IMR-90 (cell line): ENCODE results near the gene ARL13A. TPM values are rescaled to one million over a fixed set of nuclear protein-coding genes. Genes with fewer than 3 reads are reported as not detected.

Experiments used
- ATAC-seq: fragments of 200-7000 bp; cut with Tn5 transposase; 2 replicates; pipeline ENCODE4 v1.9.1; 2020; ENCODE audit warnings: low read depth, mild to moderate bottlenecking, moderate library complexity
- BruUV-seq: library from RNA; stranded (reverse); fragments of 400-500 nt; replicated peaks from 2 replicates; lab custom pipeline; 2021; lab: Mats Ljungman, UMichigan
- CTCF ChIA-PET: fragments of 300-600 bp; formaldehyde crosslinking; extraction: SDS; loops from one replicate; lab custom pipeline; 2021; ENCODE audit warnings: antibody characterized with exemption; lab: Yijun Ruan, JAX
- POLR2A ChIA-PET: fragments of 300-600 bp; sonication (Branson Sonifier 250); formaldehyde crosslinking; loops from one replicate; lab custom pipeline; 2022; ENCODE audit warnings: antibody characterized with exemption; ENCODE audit not compliant: unreplicated experiment; lab: Charles Lee
- DNase-seq: peaks from one replicate; pipeline ENCODE4 v3.0.0; 2013
- H2AFZ ChIP-seq: replicated peaks from 2 replicates; pipeline ENCODE3; 2013; ENCODE audit warnings: low read length, mild to moderate bottlenecking; ENCODE audit not compliant: poor library complexity
- H2AK5ac ChIP-seq: 2 replicates; pipeline ENCODE4 v1.6.1; 2013; ENCODE audit warnings: low read depth, low read length, inconsistent platforms
- H2AK9ac ChIP-seq: replicated peaks from 2 replicates; pipeline ENCODE3; 2013; ENCODE audit warnings: mild to moderate bottlenecking, low read depth, low read length, moderate library complexity; ENCODE audit not compliant: poor library complexity
- H2BK120ac ChIP-seq: 2 replicates; pipeline ENCODE4 v1.6.1; 2013; ENCODE audit warnings: low read depth, low read length, inconsistent platforms
- H2BK15ac ChIP-seq: 3 replicates; pipeline ENCODE4 v1.6.1; 2013; ENCODE audit warnings: low read depth, low read length, inconsistent platforms
- H2BK20ac ChIP-seq: 2 replicates; pipeline ENCODE4 v1.6.1; 2013; ENCODE audit warnings: low read depth, mild to moderate bottlenecking, inconsistent platforms, low read length, moderate library complexity
- H2BK5ac ChIP-seq: 2 replicates; pipeline ENCODE4 v1.6.1; 2013; ENCODE audit warnings: mild to moderate bottlenecking, low read depth, low read length, inconsistent platforms; ENCODE audit not compliant: poor library complexity, severe bottlenecking
- H3K14ac ChIP-seq: replicated peaks from 2 replicates; pipeline ENCODE4 v1.6.1; 2013; ENCODE audit warnings: low read depth, low read length, inconsistent platforms
- H3K18ac ChIP-seq: 2 replicates; pipeline ENCODE4 v1.6.1; 2013; ENCODE audit warnings: low read depth, low read length, control low read depth
- H3K23ac ChIP-seq: 2 replicates; pipeline ENCODE4 v1.6.1; 2013; ENCODE audit warnings: low read depth, low read length, inconsistent platforms
- H3K27ac ChIP-seq: 2 replicates; pipeline ENCODE4 v1.5.1; 2013; ENCODE audit warnings: mild to moderate bottlenecking, control low read depth, low read length; ENCODE audit not compliant: insufficient read depth
- H3K27me3 ChIP-seq: 2 replicates; pipeline ENCODE4 v1.6.1; 2013; ENCODE audit warnings: low read length; ENCODE audit not compliant: control insufficient read depth, insufficient read depth
- H3K36me3 ChIP-seq: 2 replicates; pipeline ENCODE4 v1.6.1; 2013; ENCODE audit warnings: low read length, mixed read lengths; ENCODE audit not compliant: control insufficient read depth, insufficient read depth
- H3K4ac ChIP-seq: 2 replicates; pipeline ENCODE4 v1.6.1; 2013; ENCODE audit warnings: low read depth, low read length, inconsistent platforms
- H3K4me1 ChIP-seq: 2 replicates; pipeline ENCODE4 v1.6.1; 2013; ENCODE audit warnings: low read length, mixed read lengths; ENCODE audit not compliant: control insufficient read depth, insufficient read depth
- H3K4me2 ChIP-seq: 2 replicates; pipeline ENCODE4 v1.6.1; 2013; ENCODE audit warnings: low read depth, mild to moderate bottlenecking, control low read depth, low read length, moderate library complexity
- H3K4me3 ChIP-seq: 2 replicates; pipeline ENCODE4 v1.5.1; 2013; ENCODE audit warnings: low read depth, mild to moderate bottlenecking, control low read depth, low read length, moderate library complexity; ENCODE audit not compliant: insufficient read depth
- H3K56ac ChIP-seq: 2 replicates; pipeline ENCODE4 v1.6.1; 2013; ENCODE audit warnings: low read length, inconsistent platforms; ENCODE audit not compliant: insufficient read depth; ENCODE audit errors: extremely low read depth
- H3K79me1 ChIP-seq, 2 experiments: 2 replicates each; pipeline ENCODE4 v1.6.1; 2013; ENCODE audit warnings: low read length in 2 of 2, inconsistent platforms in 1 of 2, low read depth in 1 of 2
- H3K9ac ChIP-seq: 2 replicates; pipeline ENCODE4 v1.6.1; 2013; ENCODE audit warnings: low read depth, low read length, control low read depth
- H3K9me1 ChIP-seq: 2 replicates; pipeline ENCODE4 v1.6.1; 2013; ENCODE audit warnings: low read length, inconsistent platforms; ENCODE audit not compliant: insufficient read depth
- H3K9me3 ChIP-seq: 2 replicates; pipeline ENCODE4 v1.6.1; 2013; ENCODE audit warnings: low read length; ENCODE audit not compliant: control insufficient read depth, insufficient read depth
- H4K20me1 ChIP-seq: 2 replicates; pipeline ENCODE4 v1.6.1; 2013; ENCODE audit warnings: low read length, inconsistent platforms; ENCODE audit not compliant: insufficient read depth
- H4K5ac ChIP-seq: 2 replicates; pipeline ENCODE4 v1.6.1; 2013; ENCODE audit warnings: mild to moderate bottlenecking, low read depth, low read length, control low read depth
- H4K8ac ChIP-seq, 2 experiments: 2 replicates each; pipeline ENCODE4 v1.6.1; 2013; ENCODE audit warnings: low read depth in 2 of 2, low read length in 2 of 2, control low read depth in 1 of 2, inconsistent platforms in 1 of 2
- H4K91ac ChIP-seq: 2 replicates; pipeline ENCODE4 v1.6.1; 2013; ENCODE audit warnings: low read depth, low read length, inconsistent platforms; ENCODE audit not compliant: insufficient read depth
- CTCF ChIP-seq: conservative IDR thresholded peaks from 2 replicates; pipeline ENCODE4 v1.5.1; 2012; ENCODE audit warnings: mild to moderate bottlenecking, low read depth, low read length, improper control_type of control experiment
- dilution Hi-C: fragments of 300-500 bp; cut with HindIII; formaldehyde crosslinking; loops from one replicate; pipeline ENCODE4 v1.14.3; 2018; ENCODE audit warnings: low sequenced_read_pairs; ENCODE audit not compliant: unreplicated experiment
- in situ Hi-C: fragments of 300-500 bp; cut with MboI; formaldehyde crosslinking; loops from 3 replicates; pipeline ENCODE4 v1.14.3; 2019; ENCODE audit warnings: low sequenced_read_pairs, inconsistent platforms, mixed read lengths
- intact Hi-C: fragments of 100-400 bp; cut with micrococcal nuclease; formaldehyde crosslinking; loops from 2 replicates; pipeline ENCODE4 v1.10.0; 2022
- polyA plus RNA-seq, 3 experiments: library from polyadenylated mRNA; depleted of rRNA; stranded (reverse); fragments of >200 nt; gene quantifications; 2 replicates each; pipeline ENCODE4 v1.2.3, GENCODE V29; 2012; ENCODE audit warnings: low replicate concordance in 1 of 3
- total RNA-seq: library from RNA; depleted of rRNA; stranded (reverse); fragments of >200 nt; gene quantifications from 2 replicates; pipeline ENCODE4 v1.2.3, GENCODE V29; 2012

ARL13A gene
- total and polyA plus RNA-seq, 2 of the 4 experiments (the other 2 are of a cell fraction) = not detected

- no peak overlapping the region for H4K91ac ChIP-seq
- ATAC-seq (no peak), DNase-seq (peak; percentile 1)
- no peaks in the 10 kb centered on the region for H3K27me3 ChIP-seq
- no peak overlapping the region for H3K56ac ChIP-seq
- H2BK120ac ChIP-seq = no peak overlapping the region
- intact Hi-C loops = no loop called here
- H2BK15ac ChIP-seq = no peak overlapping the region
- no peaks in the 10 kb centered on the region for H3K9me3 ChIP-seq
- no peak overlapping the region for H2AFZ ChIP-seq
- H3K9me1 ChIP-seq = no peaks in the 10 kb centered on the region; the same call in 1 of the 2 replicates
- ChIA-PET POLR2A (no interaction called here), CTCF (no interaction called here)
- no peak overlapping the region for H2AK5ac ChIP-seq
- no peak for TF ChIP-seq CTCF
- in situ Hi-C loops = no loop called here
- H2BK5ac ChIP-seq = no peak overlapping the region
- H4K8ac ChIP-seq = no peak overlapping the region
- BruUV-seq = no TSS peak
- no peak overlapping the region for H2BK20ac ChIP-seq
- no peak overlapping the region for H3K23ac ChIP-seq
- H3K27ac ChIP-seq = no peak overlapping the region
- no peak overlapping the region for H3K9ac ChIP-seq
- H4K5ac ChIP-seq = no peak overlapping the region
- 0 out of 2 replicates have a peak, but pooled peaks cover 4% of the 10 kb centered on the region for H3K36me3 ChIP-seq
- no peak overlapping the region for H3K14ac ChIP-seq
- H2AK9ac ChIP-seq = no peak overlapping the region
- no peaks in the 10 kb centered on the region for H3K4me1 ChIP-seq
- no peaks in the 10 kb centered on the region for H3K79me1 ChIP-seq
- no peaks in the 10 kb centered on the region for H4K20me1 ChIP-seq
- no peak overlapping the region for H3K4me3 ChIP-seq
- H3K18ac ChIP-seq = no peak overlapping the region
- H3K4ac ChIP-seq = no peak overlapping the region
- no peak overlapping the region for H3K4me2 ChIP-seq
- dilution Hi-C loops = no loop called here
These were observed 67.7 kb downstream of the ARL13A start for GRCh38 chrX:101037231-101037630.
